Cardiac muscle cell (in vitro differentiated cells and primary cell): ENCODE data around the gene ATXN10. TPM values are rescaled to one million over a fixed set of nuclear protein-coding genes. Genes with fewer than 3 reads are reported as not detected.

Source experiments
- DNase-seq, 2 donors: peaks; one replicate each; pipeline versions ENCODE4 v3.0.0 to v3.0.0-alpha.2; 2010 to 2017; ENCODE audit warnings: low read depth in 1 of 2, low spot score in 1 of 2
- H3K27ac ChIP-seq: fragments of 200-600 bp; sonication (generic); 2 replicates; pipeline ENCODE4 v1.5.1; 2016
- H3K27me3 ChIP-seq: fragments of 200-600 bp; sonication (generic); 2 replicates; pipeline ENCODE4 v1.6.0; 2016; ENCODE audit warnings: control low read depth
- H3K36me3 ChIP-seq: fragments of 200-600 bp; sonication (generic); 2 replicates; pipeline ENCODE4 v1.5.1; 2016; ENCODE audit warnings: control low read depth
- H3K4me1 ChIP-seq: fragments of 200-600 bp; sonication (generic); 2 replicates; pipeline ENCODE4 v1.8.1; 2017; ENCODE audit warnings: low read depth, mild to moderate bottlenecking, mixed run types
- H3K4me3 ChIP-seq: fragments of 200-600 bp; sonication (generic); 2 replicates; pipeline ENCODE4 v1.5.1; 2016; ENCODE audit warnings: mild to moderate bottlenecking
- H3K9me3 ChIP-seq: fragments of 200-600 bp; sonication (generic); 2 replicates; pipeline ENCODE4 v1.5.1; 2017; ENCODE audit warnings: low read depth, mild to moderate bottlenecking, control low read depth
- polyA plus RNA-seq: library from polyadenylated mRNA; unstranded; fragments of >200 nt; fragmentation: Nextera tagmentation; extraction: Ambion mirVana; gene quantifications from 2 replicates; pipeline ENCODE4 v1.2.1, GENCODE V29; 2016
- total RNA-seq: library from RNA; depleted of rRNA; stranded (reverse); fragments of >200 nt; gene quantifications from 2 replicates; pipeline ENCODE4 v1.2.3, GENCODE V29; 2016
- TF ChIP-seq, protein P1 (sequence below): IDR thresholded peaks from 2 replicates; pipeline ENCODE4 v1.5.1; 2012; ENCODE audit warnings: low read depth, mild to moderate bottlenecking, low read length

ATXN10 gene
- total and polyA plus RNA-seq, 2 experiments from 2014 or later, result 67.3 to 279 TPM

DNA sequence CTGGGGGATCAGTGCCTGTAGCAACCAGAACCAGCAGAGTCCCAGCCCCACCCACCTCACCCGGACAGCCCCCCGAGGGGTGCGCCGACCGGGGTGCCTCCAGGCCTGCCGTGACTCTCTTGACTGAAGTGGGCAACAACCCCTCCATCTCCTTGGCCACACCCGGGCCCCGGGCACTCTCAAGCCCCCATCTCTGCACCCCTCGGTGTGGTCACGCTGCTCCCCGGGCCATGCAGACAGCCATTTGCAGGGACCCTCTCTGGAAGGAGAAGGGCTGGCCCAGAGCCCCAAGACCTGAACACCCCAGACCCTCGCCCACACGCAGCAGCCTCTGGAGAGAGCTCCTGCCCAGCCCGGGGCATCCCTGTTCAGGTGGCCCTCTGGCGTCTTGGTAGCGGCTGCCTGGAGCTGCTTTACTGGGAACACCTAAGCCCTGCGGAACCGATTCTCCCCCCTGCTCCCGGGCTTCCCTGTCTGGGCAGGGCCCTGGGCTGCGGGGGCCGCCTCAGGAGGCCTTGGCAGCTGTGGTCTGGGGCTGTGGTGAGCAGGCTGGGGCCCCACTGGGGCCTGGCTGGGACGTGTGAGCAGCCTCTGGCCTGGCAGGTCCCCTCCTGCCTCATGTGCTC is 220.5 kb downstream of the ATXN10 start:
- Histone ChIP-seq H3K36me3 (no peaks in the 10 kb centered on the region), H3K4me3 (no peak overlapping the region), H3K27me3 (no peaks in the 10 kb centered on the region), H3K9me3 (no peaks in the 10 kb centered on the region), H3K4me1 (no peaks in the 10 kb centered on the region), H3K27ac (no peak overlapping the region)
- TF ChIP-seq, protein P1, sequence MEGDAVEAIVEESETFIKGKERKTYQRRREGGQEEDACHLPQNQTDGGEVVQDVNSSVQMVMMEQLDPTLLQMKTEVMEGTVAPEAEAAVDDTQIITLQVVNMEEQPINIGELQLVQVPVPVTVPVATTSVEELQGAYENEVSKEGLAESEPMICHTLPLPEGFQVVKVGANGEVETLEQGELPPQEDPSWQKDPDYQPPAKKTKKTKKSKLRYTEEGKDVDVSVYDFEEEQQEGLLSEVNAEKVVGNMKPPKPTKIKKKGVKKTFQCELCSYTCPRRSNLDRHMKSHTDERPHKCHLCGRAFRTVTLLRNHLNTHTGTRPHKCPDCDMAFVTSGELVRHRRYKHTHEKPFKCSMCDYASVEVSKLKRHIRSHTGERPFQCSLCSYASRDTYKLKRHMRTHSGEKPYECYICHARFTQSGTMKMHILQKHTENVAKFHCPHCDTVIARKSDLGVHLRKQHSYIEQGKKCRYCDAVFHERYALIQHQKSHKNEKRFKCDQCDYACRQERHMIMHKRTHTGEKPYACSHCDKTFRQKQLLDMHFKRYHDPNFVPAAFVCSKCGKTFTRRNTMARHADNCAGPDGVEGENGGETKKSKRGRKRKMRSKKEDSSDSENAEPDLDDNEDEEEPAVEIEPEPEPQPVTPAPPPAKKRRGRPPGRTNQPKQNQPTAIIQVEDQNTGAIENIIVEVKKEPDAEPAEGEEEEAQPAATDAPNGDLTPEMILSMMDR, result no peak
- DNase-seq, result no peak

DNA sequence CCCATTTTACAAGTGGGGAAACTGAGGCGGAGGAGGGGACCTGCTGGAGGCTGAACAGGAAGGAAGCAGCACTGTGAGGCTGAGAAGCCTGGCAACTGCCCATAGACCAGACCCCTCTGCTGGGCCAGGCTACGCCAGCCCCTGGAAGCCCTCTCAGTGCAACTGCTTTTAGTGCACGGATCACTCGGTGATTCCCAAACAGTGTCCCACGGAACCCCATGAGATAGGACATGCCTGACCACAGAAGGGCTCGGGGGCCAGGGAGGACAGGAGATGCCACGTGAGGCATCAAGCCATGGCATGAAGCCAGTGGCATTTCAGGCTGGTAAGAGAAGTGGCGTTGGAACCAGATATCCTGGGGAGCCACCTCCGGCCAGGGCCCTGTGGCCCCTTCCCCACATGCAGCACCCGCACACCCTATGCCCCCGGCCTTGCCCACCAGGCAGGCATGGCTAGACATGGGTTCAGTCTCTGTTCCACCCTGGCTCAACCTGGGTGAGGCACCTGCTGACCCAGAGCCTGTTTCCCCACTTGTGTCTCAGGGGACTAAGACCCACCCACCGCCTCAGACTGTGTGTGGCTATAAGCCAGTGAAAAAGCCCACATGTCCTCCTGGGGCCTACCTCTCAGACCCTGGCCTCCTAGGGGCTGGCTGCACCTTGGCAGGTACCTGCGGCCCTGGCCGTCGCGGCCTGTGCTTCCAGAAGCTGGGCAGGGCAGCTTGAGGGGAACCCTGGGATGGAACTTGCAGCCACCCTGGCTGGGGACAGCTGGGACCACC is 221.2 kb downstream of the ATXN10 start:
- Histone ChIP-seq H3K36me3 (no peaks in the 10 kb centered on the region), H3K27ac (no peak overlapping the region), H3K4me3 (no peak overlapping the region), H3K27me3 (no peaks in the 10 kb centered on the region), H3K4me1 (no peaks in the 10 kb centered on the region), H3K9me3 (no peaks in the 10 kb centered on the region)
- no peak for DNase-seq
- TF ChIP-seq, protein P1, result no peak

DNA sequence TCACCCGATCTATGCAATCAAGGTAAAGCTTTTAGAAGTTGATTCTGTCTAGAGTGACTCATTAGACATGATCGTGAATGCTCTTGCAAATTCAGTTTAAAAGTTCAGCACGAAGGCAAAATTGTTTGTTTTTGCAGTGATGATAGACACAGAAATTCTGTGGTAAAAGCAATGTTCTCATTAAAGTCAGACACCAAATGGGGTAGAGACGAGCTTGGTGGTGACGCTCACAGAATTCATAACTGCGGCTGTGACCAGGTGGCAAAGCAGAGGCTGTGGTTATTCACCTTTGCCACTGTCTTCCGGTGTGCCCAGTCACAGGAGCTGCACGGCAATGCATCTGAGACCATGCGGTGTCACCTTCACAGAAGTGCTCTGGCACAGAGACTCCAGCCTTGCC is 221.9 kb downstream of the ATXN10 start:
- Histone ChIP-seq H3K36me3 (no peaks in the 10 kb centered on the region), H3K4me1 (no peaks in the 10 kb centered on the region), H3K4me3 (no peak overlapping the region), H3K9me3 (no peaks in the 10 kb centered on the region), H3K27ac (no peak overlapping the region), H3K27me3 (no peaks in the 10 kb centered on the region)
- TF ChIP-seq, protein P1, result no peak
- no peak for DNase-seq

Other genes starting within 250 kb of the ATXN10 start
- gene FBLN1, start 169.0 kb upstream of the ATXN10 start, total RNA-seq, result 24.2 and 53.8 TPM in 2 replicates
- gene FBLN1, start 169.0 kb upstream of the ATXN10 start, polyA plus RNA-seq, result 55.7 and 116 TPM in 2 replicates